GM19099 (cell line): Measurements from ENCODE around the gene NHSL2.

Experiments used
- POLR2A ChIP-seq: IDR thresholded peaks from 3 replicates; pipeline ENCODE4 v1.6.1; 2011; ENCODE audit warnings: low read depth; ENCODE audit not compliant: insufficient read length; ENCODE audit errors: extremely low read depth

Gene NHSL2

GRCh38 chrX:72054779-72055489, 144.3 kb downstream of the NHSL2 start:
- TF ChIP-seq POLR2A, result no peak

- no peak for TF ChIP-seq POLR2A
Measured at GRCh38 chrX:72057331-72057730, 146.7 kb downstream of the NHSL2 start.

- TF ChIP-seq POLR2A, result no peak
Measured at GRCh38 chrX:72057849-72058248, 147.2 kb downstream of the NHSL2 start.

- TF ChIP-seq POLR2A, result no peak
Measured at GRCh38 chrX:72060196-72060920, 149.7 kb downstream of the NHSL2 start.

- TF ChIP-seq POLR2A, result no peak
Measured at GRCh38 chrX:72060921-72061490, 150.4 kb downstream of the NHSL2 start.

- TF ChIP-seq POLR2A, result no peak
Measured at GRCh38 chrX:72062916-72063315, 152.3 kb downstream of the NHSL2 start.

- no peak for TF ChIP-seq POLR2A
Measured at GRCh38 chrX:72069350-72070160, 158.9 kb downstream of the NHSL2 start.

GRCh38 chrX:72071213-72071612, 160.6 kb downstream of the NHSL2 start:
- no peak for TF ChIP-seq POLR2A

- TF ChIP-seq POLR2A, result no peak
Measured at GRCh38 chrX:72073633-72074032, 163.0 kb downstream of the NHSL2 start.

- no peak for TF ChIP-seq POLR2A
Measured at GRCh38 chrX:72078411-72078810, 167.8 kb downstream of the NHSL2 start.

- no peak for TF ChIP-seq POLR2A
Measured at GRCh38 chrX:72079607-72080006, 169.0 kb downstream of the NHSL2 start.

GRCh38 chrX:72080150-72080549, 169.5 kb downstream of the NHSL2 start:
- no peak for TF ChIP-seq POLR2A

- TF ChIP-seq POLR2A, result no peak
Measured at GRCh38 chrX:72080800-72081199, 170.2 kb downstream of the NHSL2 start.

GRCh38 chrX:72081605-72082320, 171.1 kb downstream of the NHSL2 start:
- no peak for TF ChIP-seq POLR2A

- TF ChIP-seq POLR2A, result no peak
Measured at GRCh38 chrX:72083291-72083690, 172.6 kb downstream of the NHSL2 start.
